ENCODE data around the gene KCNJ11. TPM values are rescaled to one million over a fixed set of nuclear protein-coding genes. Genes with fewer than 3 reads are reported as not detected.

The KCNJ11 gene
- total and polyA plus RNA-seq, 2 of the 8 experiments (the other 6 are each of a cell fraction or from before 2014, with no cell fraction given): 3.8 to 6.3 TPM

- no peak overlapping the region for H2BK15ac ChIP-seq (ENCODE audit: low read length)
- no peak overlapping the region; the same call in 1 of the 2 replicates for H4K8ac ChIP-seq (ENCODE audit: extremely low read depth, insufficient read depth, low read length)
- H2BK12ac ChIP-seq (ENCODE audit: low read depth, low read length): no peak overlapping the region
- no peak overlapping the region for H2AFZ ChIP-seq (ENCODE audit: low read length)
- no peaks in the 10 kb centered on the region; the same call in 1 of the 2 replicates for H3K79me1 ChIP-seq (ENCODE audit: low read depth, low read length)
- no peaks in the 10 kb centered on the region for H3K23me2 ChIP-seq (ENCODE audit: low read depth, low read length)
- H3K4me2 ChIP-seq (ENCODE audit: insufficient read depth in 1 of 2, low read depth in 2 of 2, low read length in 2 of 2): no peak overlapping the region
- no peak overlapping the region for H4K91ac ChIP-seq (replicated peaks; ENCODE audit: insufficient read length, low read length)
- FAIRE-seq: no peak
- no peak overlapping the region for H3K23ac ChIP-seq (ENCODE audit: insufficient read length)
- H2AK5ac ChIP-seq (ENCODE audit: low read depth, low read length): no peak overlapping the region
- H3K18ac ChIP-seq (ENCODE audit: extremely low read depth, low read length): no peak overlapping the region
- WGBS, 2 experiments (ENCODE audit: extremely low coverage in 1 of 2, insufficient coverage in 1 of 2, insufficient read length in 1 of 2, insufficient replicate concordance in 2 of 2, low coverage in 1 of 2, low lambda C conversion rate in 2 of 2, missing lambda C conversion rate in 1 of 2): 85% methylated on average over 5 of the region's 6 CpGs; no CpG with 5 or more reads in 1 of the 2 experiments
- H3K36me3 ChIP-seq (ENCODE audit: control insufficient read depth in 2 of 4, insufficient read depth in 4 of 4, low read length in 3 of 4): no peaks in the 10 kb centered on the region
- H3K27ac ChIP-seq (ENCODE audit: low read depth, low read length): no peak overlapping the region
- no peak overlapping the region for H2BK20ac ChIP-seq (ENCODE audit: low read length)
- H2BK120ac ChIP-seq (replicated peaks; ENCODE audit: low read depth, low read length): no peak overlapping the region
- H3K4me1 ChIP-seq (replicated peaks in 1 of 4; ENCODE audit: control insufficient read depth in 3 of 4, insufficient read depth in 4 of 4, low read length in 3 of 4): peaks cover 0 to 12% (median 2%) of the 10 kb centered on the region in 4 experiments; a peak in 3 of 7 replicates
- H3K27me3 ChIP-seq (replicated peaks in 1 of 4; ENCODE audit: control insufficient read depth in 3 of 4, extremely low read depth in 1 of 4, insufficient read depth in 3 of 4, low read length in 3 of 4): peaks cover 0 to 2% (median 0%) of the 10 kb centered on the region in 4 experiments; a peak in 3 of 7 replicates
- no peak overlapping the region for H4K5ac ChIP-seq (ENCODE audit: insufficient read length, low read depth, low read length)
- H3K4ac ChIP-seq (replicated peaks; ENCODE audit: insufficient read length, low read depth, low read length): no peak overlapping the region
- H3K56ac ChIP-seq (replicated peaks; ENCODE audit: insufficient read length, low read depth, low read length): no peak overlapping the region
- no peak for DNase-seq (ENCODE audit: low read depth in 1 of 2, low spot score in 2 of 2)
- peaks cover 0 to 3% of the 10 kb centered on the region in 2 experiments for H4K20me1 ChIP-seq (replicated peaks in 1 of 2; ENCODE audit: control insufficient read depth in 1 of 2, insufficient read depth in 2 of 2, low read length in 2 of 2)
- H3K14ac ChIP-seq (ENCODE audit: insufficient read length): no peak overlapping the region
- H3K79me2 ChIP-seq (ENCODE audit: control insufficient read depth in 1 of 2, insufficient read depth in 2 of 2, low read length in 2 of 2): no peaks in the 10 kb centered on the region
- no peak overlapping the region for H3K9ac ChIP-seq (replicated peaks in 1 of 4; ENCODE audit: extremely low read depth in 1 of 4, low read depth in 3 of 4, low read length in 3 of 4)
- ChIA-PET POLR2A (ENCODE audit: partially characterized antibody) (no interaction called here), CTCF (ENCODE audit: partially characterized antibody) (interaction anchor here (0.6 to 38.8 kb wide), 31 partner anchors 10 to 345 kb away, joined by 3 to 1414 read pairs (median 6); partner anchors contain the start of genes ABCC8, MYOD1, OTOG and USH1C)
- no peaks in the 10 kb centered on the region for H3K9me3 ChIP-seq (ENCODE audit: insufficient read depth in 2 of 2, low read depth in 1 of 2, low read length in 1 of 2)
- no peak overlapping the region for H3K4me3 ChIP-seq (ENCODE audit: extremely low read depth in 1 of 4, insufficient read depth in 2 of 4, low read depth in 3 of 4, low read length in 4 of 4)
- H2BK5ac ChIP-seq (ENCODE audit: low read depth, low read length): no peak overlapping the region
- TF ChIP-seq KDM5A (IDR thresholded peaks at IDR 0.05; ENCODE audit: low read length): no peak
- no peak for TF ChIP-seq POLR2AphosphoS5 (IDR thresholded peaks at IDR 0.05; ENCODE audit: low read depth, low read length)
- no peak for TF ChIP-seq BACH1 (IDR thresholded peaks at IDR 0.05; ENCODE audit: low read length)
- TF ChIP-seq, protein P1, sequence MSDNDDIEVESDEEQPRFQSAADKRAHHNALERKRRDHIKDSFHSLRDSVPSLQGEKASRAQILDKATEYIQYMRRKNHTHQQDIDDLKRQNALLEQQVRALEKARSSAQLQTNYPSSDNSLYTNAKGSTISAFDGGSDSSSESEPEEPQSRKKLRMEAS (IDR thresholded peaks at IDR 0.05): no peak
- TF ChIP-seq SP1 (IDR thresholded peaks at IDR 0.05; ENCODE audit: low read depth, low read length): no peak
- TF ChIP-seq SIX5 (IDR thresholded peaks at IDR 0.05; ENCODE audit: low read depth, low read length): no peak
- TF ChIP-seq CTBP2 (IDR thresholded peaks at IDR 0.05; ENCODE audit: borderline replicate concordance, insufficient read depth, insufficient read length, low read length): no peak
Observed at GRCh38 chr11:17385926-17386325, 2.5 kb downstream of the KCNJ11 start.
